ENCODE data around the gene NTPCR. TPM values are rescaled to one million over a fixed set of nuclear protein-coding genes. Genes with fewer than 3 reads are reported as not detected.
"Not testable (repeated sequence)": the region's sequence is repeated elsewhere in the genome, so short reads cannot be mapped to it uniquely, and the experiment has no call there.

The NTPCR gene
- total RNA-seq, 1 donor from 2014 or later = 53.2 TPM

GRCh38 chr1:232924874-232925273, 25.5 kb upstream of the NTPCR start:
- DNase-seq (ENCODE audit: missing footprints) = no peak
- no peak for ATAC-seq
- intact Hi-C loops (cut with DNase I) = no loop called here

DNA sequence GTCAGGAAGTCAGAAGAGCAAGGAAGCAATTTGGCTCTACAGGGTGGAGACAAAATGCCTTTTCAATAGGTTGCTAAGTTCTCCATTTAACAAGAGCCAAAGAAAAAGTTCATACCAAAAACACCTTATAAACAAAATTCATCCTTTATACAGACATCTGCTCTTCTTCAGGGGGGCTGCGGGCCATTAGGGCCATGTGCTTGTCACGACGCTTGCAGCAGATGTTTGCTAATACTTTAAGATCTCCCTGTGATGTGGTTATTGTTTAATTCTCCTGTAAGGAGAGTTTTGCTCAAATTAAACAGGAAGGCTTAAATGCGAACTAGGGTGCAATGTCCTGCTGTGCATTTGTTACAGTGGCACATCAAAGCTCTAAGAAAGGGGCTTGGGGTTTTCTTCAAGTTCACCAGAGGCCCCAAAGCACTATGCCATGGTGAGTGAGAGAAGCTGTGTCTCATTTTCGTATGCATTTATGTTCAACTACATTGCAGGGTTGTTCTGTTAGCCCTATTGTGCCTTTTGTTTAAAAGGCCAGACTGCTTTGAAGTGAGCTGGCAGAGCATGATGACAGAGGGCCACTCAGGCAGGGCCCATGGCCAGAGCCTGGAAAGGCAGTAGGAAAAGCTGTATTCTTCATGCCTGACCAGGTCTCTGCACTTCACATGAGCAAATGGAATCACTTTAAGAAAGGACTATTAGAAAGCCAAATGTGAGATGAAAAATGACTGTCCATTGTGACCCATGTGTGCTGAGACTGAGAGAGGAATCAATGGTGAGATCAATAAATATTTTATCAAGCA, 24.8 kb upstream of the NTPCR start:
- no peak for DNase-seq (ENCODE audit: missing footprints)
- intact Hi-C loops (cut with DNase I) = no loop called here
- ATAC-seq = peak; percentile 61

DNA sequence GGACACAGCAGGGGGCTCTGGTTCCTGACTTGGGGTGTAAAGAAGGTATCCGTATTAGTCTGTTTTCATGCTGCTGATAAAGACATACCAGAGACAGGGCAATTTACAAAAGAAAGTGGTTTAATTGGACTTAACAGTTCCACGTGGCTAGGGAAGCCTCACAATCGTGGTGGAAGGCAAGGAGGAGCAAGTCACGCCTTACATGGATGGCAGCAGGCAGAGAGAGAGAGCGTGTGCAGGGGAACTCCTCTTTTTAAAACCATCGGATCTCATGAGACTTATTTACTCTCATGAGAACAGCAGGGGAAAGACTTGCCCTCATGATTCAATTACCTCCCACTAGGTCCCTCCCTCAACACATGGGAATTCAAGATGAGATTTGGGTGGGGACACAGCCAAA, 23.2 kb upstream of the NTPCR start:
- DNase-seq (ENCODE audit: missing footprints); intact Hi-C loops (cut with DNase I); ATAC-seq: not testable (repeated sequence)

GRCh38 chr1:232927830-232928505, 22.4 kb upstream of the NTPCR start:
- ATAC-seq (peak; percentile 19), DNase-seq (ENCODE audit: missing footprints) (no peak)
- intact Hi-C loops (cut with DNase I) = no loop called here

- DNase-seq (ENCODE audit: missing footprints) = no peak
- intact Hi-C loops (cut with DNase I) = no loop called here
- ATAC-seq = no peak
Measured at GRCh38 chr1:232932486-232933425, 17.7 kb upstream of the NTPCR start.

GRCh38 chr1:232936941-232937340, 13.5 kb upstream of the NTPCR start:
- intact Hi-C loops (cut with DNase I) = no loop called here
- ATAC-seq (no peak), DNase-seq (ENCODE audit: missing footprints) (no peak)

DNA sequence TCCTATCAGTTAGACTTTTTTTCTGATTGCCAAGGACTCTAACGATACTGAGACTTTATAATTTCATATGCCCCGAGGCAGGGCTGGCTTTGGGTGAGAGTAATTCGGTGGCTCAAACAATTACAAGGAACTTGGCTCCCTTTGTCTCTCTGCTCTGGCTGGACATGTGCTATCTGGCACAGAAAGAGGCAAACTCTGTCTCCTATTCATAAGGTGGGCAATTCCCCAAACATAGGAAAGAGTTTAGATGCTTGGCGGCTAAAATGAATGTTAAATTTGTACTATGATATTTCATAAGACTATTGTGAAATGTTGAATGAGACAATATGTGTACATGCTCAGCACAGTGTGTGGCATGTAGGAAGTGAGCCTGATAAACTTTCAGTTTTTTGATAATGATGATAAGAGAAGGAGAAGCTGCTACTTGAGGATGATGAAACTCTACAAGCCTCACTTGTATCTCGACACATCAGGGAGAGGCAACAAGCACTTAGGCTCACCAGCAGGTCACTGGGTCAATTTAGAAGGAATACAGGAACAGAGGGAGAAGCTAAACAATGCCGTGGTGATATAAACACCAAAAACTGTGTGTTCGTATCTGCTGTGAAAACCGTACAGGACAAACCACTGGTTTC, 12.6 kb upstream of the NTPCR start:
- intact Hi-C loops (cut with DNase I) = no loop called here
- DNase-seq (ENCODE audit: missing footprints) (no peak), ATAC-seq (no peak)

DNA sequence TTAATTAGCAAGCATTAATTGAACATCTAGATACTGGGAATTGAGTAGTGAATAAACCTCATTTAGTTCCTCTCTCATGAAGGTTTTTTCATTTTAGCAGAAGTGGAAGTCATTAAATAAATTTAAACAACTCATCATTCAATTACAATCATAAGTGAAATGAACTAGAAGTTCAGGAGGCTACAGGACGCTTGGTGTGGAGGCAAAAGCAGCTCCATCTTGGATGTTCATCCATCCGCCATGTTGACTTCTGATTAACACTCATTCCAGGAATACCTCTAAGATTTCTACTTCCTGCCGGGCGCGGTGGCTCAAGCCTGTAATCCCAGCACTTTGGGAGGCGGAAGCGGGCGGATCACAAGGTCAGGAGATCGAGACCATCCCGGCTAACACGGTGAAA, 11.5 kb upstream of the NTPCR start:
- DNase-seq (ENCODE audit: missing footprints) = no peak
- no peak for ATAC-seq
- intact Hi-C loops (cut with DNase I) = no loop called here

DNA sequence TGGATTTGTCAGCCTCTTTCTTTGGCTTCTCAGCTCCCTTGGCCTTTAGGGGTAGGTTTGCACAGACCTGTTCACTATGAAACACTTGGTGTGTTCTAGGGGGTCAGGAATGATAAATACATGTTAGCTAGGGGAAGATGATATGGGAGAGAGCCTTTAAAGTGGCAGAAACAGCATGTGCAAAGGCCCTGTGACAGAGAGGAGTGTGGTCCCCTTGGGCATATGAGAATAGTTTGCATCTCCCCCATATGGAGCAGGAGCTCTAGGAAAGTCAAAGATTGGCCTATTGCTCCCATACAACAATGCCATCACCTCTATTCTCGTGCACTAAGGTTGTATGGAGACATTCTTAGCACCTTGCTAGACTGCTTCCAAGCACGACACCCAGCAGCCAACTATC, 10.7 kb upstream of the NTPCR start:
- ATAC-seq = no peak
- intact Hi-C loops (cut with DNase I) = no loop called here

GRCh38 chr1:232940262-232940661, 10.1 kb upstream of the NTPCR start:
- intact Hi-C loops (cut with DNase I) = no loop called here
- ATAC-seq (no peak), DNase-seq (ENCODE audit: missing footprints) (no peak)

More for the DNA sequence above, 10.7 kb upstream of the NTPCR start:
- no peak for DNase-seq (ENCODE audit: missing footprints)

DNA sequence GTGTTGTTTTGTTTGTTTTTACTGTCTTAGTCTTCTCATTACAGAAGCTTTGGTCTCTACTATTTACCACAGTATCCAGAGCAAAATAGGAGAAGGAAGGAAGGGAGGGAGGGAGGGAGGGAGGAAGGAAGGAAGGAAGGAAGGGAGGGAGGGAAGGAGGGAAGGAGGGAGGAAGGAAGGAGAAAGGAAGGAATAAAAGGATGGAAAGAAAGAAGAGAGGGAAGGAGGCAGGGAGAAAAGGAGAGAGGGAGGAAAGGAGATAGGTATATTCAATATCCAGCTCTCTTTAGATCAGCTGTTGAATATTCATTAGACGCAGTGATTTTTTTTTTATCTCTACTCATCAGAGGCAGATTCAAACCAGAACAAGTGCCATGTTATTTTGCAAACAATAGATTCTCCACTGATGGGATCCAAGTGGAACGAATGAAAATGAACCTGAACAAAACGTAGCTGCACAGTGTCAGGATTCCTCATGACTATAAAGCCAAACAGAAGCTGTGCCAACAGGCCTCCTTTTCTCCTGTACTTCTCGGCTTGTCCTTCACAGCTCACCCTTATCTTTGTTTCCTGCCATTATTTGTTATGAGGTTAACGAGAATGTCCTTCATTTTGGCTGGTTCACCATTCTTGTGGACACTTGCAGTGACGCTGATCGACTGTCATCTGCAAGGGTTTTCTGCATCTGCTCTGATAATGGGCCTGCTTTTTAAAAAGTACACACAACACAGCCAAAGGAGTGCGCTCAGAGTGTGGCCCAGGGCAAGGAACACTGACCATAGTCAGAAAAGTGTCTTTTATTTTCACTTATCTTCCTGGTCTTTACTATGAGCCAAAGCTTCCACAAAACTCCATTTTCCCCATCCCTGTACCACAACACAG, 7.8 kb upstream of the NTPCR start:
- ATAC-seq = peak; percentile 31
- no peak for DNase-seq (ENCODE audit: missing footprints)
- intact Hi-C loops (cut with DNase I) = no loop called here

DNA sequence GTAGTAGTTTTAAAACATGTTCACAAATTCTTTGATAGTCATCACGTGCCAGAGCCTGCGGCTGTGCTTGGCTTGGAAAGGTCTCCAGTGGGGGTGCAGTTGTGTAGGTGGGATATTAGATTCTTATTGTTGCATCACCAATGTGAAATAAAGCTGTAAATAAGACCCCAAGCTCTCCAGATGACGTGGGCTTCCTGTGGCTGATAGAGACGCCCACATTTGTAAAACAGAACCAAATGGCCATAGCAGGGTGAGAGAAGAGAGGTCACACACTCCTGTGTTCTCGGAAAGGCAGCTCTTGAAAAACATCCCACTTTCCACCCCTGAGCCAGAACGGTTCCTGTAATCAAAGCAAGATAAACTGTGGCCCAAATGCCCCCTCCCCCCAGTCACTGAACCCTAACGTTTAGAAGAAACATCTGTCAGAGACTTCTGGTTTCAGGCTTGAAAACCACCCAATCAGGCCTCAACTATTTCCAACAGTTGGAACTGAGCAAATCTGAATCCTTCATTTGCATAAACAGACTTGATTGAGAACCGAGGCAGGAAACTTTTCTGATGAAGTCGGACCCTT, 6.6 kb upstream of the NTPCR start:
- no peak for DNase-seq (ENCODE audit: missing footprints)
- ATAC-seq = no peak
- intact Hi-C loops (cut with DNase I) = no loop called here

GRCh38 chr1:232944347-232944746, 6.1 kb upstream of the NTPCR start:
- no peak for DNase-seq (ENCODE audit: missing footprints)
- intact Hi-C loops (cut with DNase I) = no loop called here
- ATAC-seq = no peak

DNA sequence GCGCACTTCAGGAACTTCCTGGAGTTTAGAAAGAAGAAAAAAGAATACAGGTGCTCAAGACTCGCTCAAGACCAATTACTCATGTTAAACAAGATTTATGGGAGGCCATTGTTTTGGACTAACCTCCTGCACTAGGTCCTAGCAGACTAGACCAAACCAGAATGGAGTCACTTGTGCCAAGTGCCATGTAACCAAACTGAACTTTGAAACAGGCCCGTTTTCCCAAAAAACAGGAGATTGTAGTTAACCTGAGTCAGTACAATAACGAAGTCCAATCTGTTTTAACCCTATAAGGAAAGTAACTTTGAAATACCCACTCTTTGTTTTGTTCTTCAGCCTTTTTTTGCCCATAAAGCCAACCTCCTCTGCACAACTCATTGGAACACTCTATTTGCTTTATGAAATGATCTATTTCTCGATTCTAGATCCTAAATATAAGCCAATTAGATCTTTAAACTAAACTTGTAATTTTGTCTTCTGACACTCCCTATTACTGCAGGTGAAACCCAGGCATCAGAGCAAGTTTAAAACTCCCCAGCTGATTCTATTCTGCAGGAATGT, 695 bp upstream of the NTPCR start:
- no peak for ATAC-seq
- intact Hi-C loops (cut with DNase I) = loop anchor here (2.0 to 5.0 kb wide), 2 partner anchors 145 to 317 kb away; partner anchors contain the start of genes MAP10 and SIPA1L2
- DNase-seq (ENCODE audit: missing footprints) = no peak

- intact Hi-C loops (cut with DNase I) = loop anchor here (2.0 to 5.0 kb wide), 2 partner anchors 146 to 319 kb away; partner anchors contain the start of genes MAP10 and SIPA1L2
- ATAC-seq (no peak), DNase-seq (ENCODE audit: missing footprints) (no peak)
Measured at GRCh38 chr1:232951180-232951579, 769 bp downstream of the NTPCR start.

- DNase-seq (ENCODE audit: missing footprints) (no peak), ATAC-seq (no peak)
- intact Hi-C loops (cut with DNase I) = loop anchor here (2.0 to 5.0 kb wide), 2 partner anchors 147 to 319 kb away; partner anchors contain the start of genes MAP10 and SIPA1L2
Measured at GRCh38 chr1:232951605-232952004, 1.2 kb downstream of the NTPCR start.
